ENCODE data around the gene DNAJC10.
"Not testable (repeated sequence)": the region's sequence is repeated elsewhere in the genome, so short reads cannot be mapped to it uniquely, and the experiment has no call there.

DNAJC10 gene

GRCh38 chr2:182728014-182728413, 12.0 kb downstream of the DNAJC10 start:
- no peak for DNase-seq

GRCh38 chr2:182729710-182730339, 13.8 kb downstream of the DNAJC10 start:
- no peak for DNase-seq

- no peak for DNase-seq
Measured at GRCh38 chr2:182730486-182730885, 14.4 kb downstream of the DNAJC10 start.

GRCh38 chr2:182732736-182733135, 16.7 kb downstream of the DNAJC10 start:
- DNase-seq, result no peak

GRCh38 chr2:182733572-182733971, 17.5 kb downstream of the DNAJC10 start:
- DNase-seq, result no peak

- not testable (repeated sequence) for DNase-seq
Measured at GRCh38 chr2:182736856-182737255, 20.8 kb downstream of the DNAJC10 start.

- DNase-seq, result no peak
Measured at GRCh38 chr2:182740701-182741100, 24.6 kb downstream of the DNAJC10 start.

- DNase-seq, result no peak
Measured at GRCh38 chr2:182741620-182742019, 25.6 kb downstream of the DNAJC10 start.

- DNase-seq, result no peak
Measured at GRCh38 chr2:182744490-182744889, 28.4 kb downstream of the DNAJC10 start.

- no peak for DNase-seq
Measured at GRCh38 chr2:182745061-182745460, 29.0 kb downstream of the DNAJC10 start.

GRCh38 chr2:182745894-182746293, 29.8 kb downstream of the DNAJC10 start:
- not testable (repeated sequence) for DNase-seq

- no peak for DNase-seq
Measured at GRCh38 chr2:182754231-182754630, 38.2 kb downstream of the DNAJC10 start.

GRCh38 chr2:182758379-182758778, 42.3 kb downstream of the DNAJC10 start:
- DNase-seq, result no peak

GRCh38 chr2:182761903-182762302, 45.8 kb downstream of the DNAJC10 start:
- DNase-seq, result no peak

GRCh38 chr2:182763311-182763912, 47.4 kb downstream of the DNAJC10 start:
- DNase-seq, result no peak

- DNase-seq, result no peak
Measured at GRCh38 chr2:182766626-182767025, 50.6 kb downstream of the DNAJC10 start.

- no peak for DNase-seq
Measured at GRCh38 chr2:182767578-182767977, 51.5 kb downstream of the DNAJC10 start.

GRCh38 chr2:182768950-182769349, 52.9 kb downstream of the DNAJC10 start:
- DNase-seq, result not testable (repeated sequence)

GRCh38 chr2:182779323-182779722, 63.3 kb downstream of the DNAJC10 start:
- DNase-seq, result no peak

GRCh38 chr2:182781099-182781498, 65.0 kb downstream of the DNAJC10 start:
- not testable (repeated sequence) for DNase-seq

GRCh38 chr2:182782686-182783085, 66.6 kb downstream of the DNAJC10 start:
- DNase-seq, result not testable (repeated sequence)

GRCh38 chr2:182784058-182784706, 68.1 kb downstream of the DNAJC10 start:
- DNase-seq, result no peak

- DNase-seq, result no peak
Measured at GRCh38 chr2:182784777-182785176, 68.7 kb downstream of the DNAJC10 start.

- no peak for DNase-seq
Measured at GRCh38 chr2:182792441-182792840, 76.4 kb downstream of the DNAJC10 start.

All from effector CD4-positive, alpha-beta T cell (primary cell).